GM19455 (cell line): ENCODE results near the gene ZNF521.

ENCODE experiments used
- ATAC-seq: cut with Tn5 transposase; IDR thresholded peaks from one replicate; pipeline ENCODE4 v1.9.1; 2021; ENCODE audit not compliant: unreplicated experiment

ZNF521 gene

GRCh38 chr18:25253779-25254178, 98.2 kb downstream of the ZNF521 start:
- no peak for ATAC-seq

GRCh38 chr18:25253136-25253535, 98.8 kb downstream of the ZNF521 start:
- ATAC-seq, result no peak

- no peak for ATAC-seq
Measured at GRCh38 chr18:25251068-25251467, 100.9 kb downstream of the ZNF521 start.

GRCh38 chr18:25250474-25250851, 101.5 kb downstream of the ZNF521 start:
- ATAC-seq, result no peak

GRCh38 chr18:25248755-25249154, 103.2 kb downstream of the ZNF521 start:
- ATAC-seq, result no peak

- ATAC-seq, result no peak
Measured at GRCh38 chr18:25247725-25248124, 104.2 kb downstream of the ZNF521 start.

- ATAC-seq, result no peak
Measured at GRCh38 chr18:25244924-25245698, 106.9 kb downstream of the ZNF521 start.

- ATAC-seq, result no peak
Measured at GRCh38 chr18:25244170-25244569, 107.8 kb downstream of the ZNF521 start.

GRCh38 chr18:25243754-25244153, 108.2 kb downstream of the ZNF521 start:
- ATAC-seq, result no peak

- no peak for ATAC-seq
Measured at GRCh38 chr18:25243257-25243656, 108.7 kb downstream of the ZNF521 start.

GRCh38 chr18:25240420-25240770, 111.6 kb downstream of the ZNF521 start:
- ATAC-seq, result no peak

- ATAC-seq, result no peak
Measured at GRCh38 chr18:25239581-25240419, 112.2 kb downstream of the ZNF521 start.

GRCh38 chr18:25239151-25239550, 112.8 kb downstream of the ZNF521 start:
- no peak for ATAC-seq

- ATAC-seq, result no peak
Measured at GRCh38 chr18:25237571-25238267, 114.2 kb downstream of the ZNF521 start.

- ATAC-seq, result no peak
Measured at GRCh38 chr18:25236736-25237135, 115.2 kb downstream of the ZNF521 start.

GRCh38 chr18:25235401-25236042, 116.4 kb downstream of the ZNF521 start:
- ATAC-seq, result no peak

- ATAC-seq, result no peak
Measured at GRCh38 chr18:25234740-25235345, 117.1 kb downstream of the ZNF521 start.

GRCh38 chr18:25234322-25234639, 117.7 kb downstream of the ZNF521 start:
- no peak for ATAC-seq

- no peak for ATAC-seq
Measured at GRCh38 chr18:25233528-25234321, 118.2 kb downstream of the ZNF521 start.

- ATAC-seq, result no peak
Measured at GRCh38 chr18:25231327-25231691, 120.7 kb downstream of the ZNF521 start.
